Body of pancreas (tissue), 4 donors: ENCODE measurements around the gene SFXN5. TPM values are rescaled to one million over a fixed set of nuclear protein-coding genes. Genes with fewer than 3 reads are reported as not detected.

Experiments
- ATAC-seq: fragments of 150-250 bp; one replicate; pipeline ENCODE4 v1.9.1; 2016
- DNase-seq, 4 donors: peaks; one replicate each; pipeline ENCODE4 v3.0.0-alpha.2; 2019
- H3K27ac ChIP-seq, 4 donors: fragments of 200-600 bp; sonication (generic); 1 replicate in 3 of 4; 2 replicates in 1 of 4; pipeline versions ENCODE4 v1.5.1 to v1.6.1; 2016 to 2019; ENCODE audit warnings: mild to moderate bottlenecking in 1 of 4, mixed read lengths in 1 of 4, moderate library complexity in 1 of 4
- H3K27me3 ChIP-seq, 2 donors: fragments of 200-600 bp; sonication (generic); one replicate each; pipeline ENCODE4 v1.6.0; 2016; ENCODE audit warnings: mild to moderate bottlenecking in 1 of 2
- H3K36me3 ChIP-seq, 2 donors: fragments of 200-600 bp; sonication (generic); replicated peaks in 1 of 2; 2 replicates each; pipeline ENCODE4 v1.5.1; 2016; ENCODE audit warnings: low read depth in 2 of 2; ENCODE audit not compliant: insufficient read depth in 1 of 2
- H3K4me1 ChIP-seq: fragments of 200-600 bp; sonication (generic); one replicate; pipeline ENCODE4 v1.6.0; 2016
- H3K4me3 ChIP-seq, 2 donors: fragments of 200-600 bp; sonication (generic); 1 replicate in 1 of 2; 2 replicates in 1 of 2; pipeline ENCODE4 v1.5.1; 2016 to 2019
- H3K9me3 ChIP-seq, 3 donors: fragments of 200-600 bp; sonication (generic); 1 replicate in 2 of 3; 2 replicates in 1 of 3; pipeline ENCODE4 v1.5.1; 2016
- CTCF ChIP-seq, 7 experiments: fragments of 450-650 bp in 4 of 7; fragments of 200-600 bp in 3 of 7; sonication (generic) in 3 of 7; IDR thresholded peaks; one replicate each; pipeline ENCODE4 v1.5.1; 2016 to 2019; ENCODE audit warnings: antibody characterized with exemption in 7 of 7
- POLR2A ChIP-seq, 3 donors: fragments of 450-650 bp; IDR thresholded peaks; one replicate each; pipeline ENCODE4 v1.6.1; 2016; ENCODE audit warnings: antibody characterized with exemption in 3 of 3, mild to moderate bottlenecking in 2 of 3
- WGBS, 2 donors: methylation state at CpG; one replicate each; pipeline ENCODE4 v1.1.5; 2017; 5-methylcytosine and 5-hydroxymethylcytosine counted together
- intact Hi-C: fragments of 100-400 bp; cut with DNase I; formaldehyde crosslinking; loops from one replicate; pipeline ENCODE4 v1.15.1; 2023
- total RNA-seq, 2 donors: library from RNA; depleted of rRNA; stranded (reverse); fragments of >200 nt; gene quantifications; one replicate each; pipeline ENCODE4 v1.1.0, GENCODE V29; 2016

SFXN5 gene
- total RNA-seq, 2 donors from 2014 or later = 4.3 to 5.4 TPM

DNA sequence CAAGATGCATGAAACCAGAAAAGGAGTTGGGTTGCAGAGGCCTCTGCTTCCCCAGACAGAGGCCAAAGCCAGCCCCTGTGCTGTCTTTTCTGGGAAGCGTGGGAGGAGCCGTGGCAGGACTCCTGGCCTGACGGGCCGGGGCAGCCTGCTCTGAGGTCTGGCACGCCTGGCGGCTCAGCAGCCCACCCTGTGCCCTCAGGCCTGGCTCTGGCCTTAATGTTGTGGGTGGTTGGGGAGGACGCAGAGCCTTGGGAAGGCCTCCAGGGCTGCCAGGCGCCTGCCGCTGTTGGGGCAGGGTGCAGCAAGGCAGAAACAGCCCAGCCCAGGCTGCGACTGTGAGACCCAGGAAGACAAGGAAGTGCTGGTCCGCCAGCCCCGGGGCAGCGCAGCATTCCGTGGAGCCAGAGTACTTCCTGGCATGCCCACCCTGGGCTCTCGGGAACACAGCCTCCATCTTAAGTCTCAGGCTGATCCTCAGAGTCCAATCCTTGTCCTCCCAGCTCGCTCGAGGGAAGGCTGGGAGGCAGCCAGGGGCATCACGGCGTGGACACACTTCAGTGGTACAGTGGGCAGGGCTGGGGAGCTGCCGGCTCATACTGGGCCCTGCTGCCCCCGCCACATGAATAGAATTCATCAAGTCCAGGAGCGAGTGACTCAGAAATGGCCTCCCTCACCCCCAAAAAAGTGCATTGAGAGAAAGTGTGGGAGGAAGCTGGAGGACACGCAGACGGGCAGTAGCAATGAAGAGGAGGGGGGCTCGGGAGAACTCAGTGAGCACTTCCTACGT lies 81.5 kb downstream of the SFXN5 start:
- H3K4me1 ChIP-seq = peaks cover 16% of the 10 kb centered on the region
- peak; percentile 39 for ATAC-seq
- intact Hi-C loops = loop anchor here (5.0 kb wide), 2 partner anchors 172 to 187 kb away; no protein-coding TSS in a partner anchor
- 90% methylated on average over 13 to 23 of the region's 26 CpGs for WGBS, 2 donors
- DNase-seq = peak in 1 of 4 donors; percentile 9
- H3K27ac ChIP-seq = no peak overlapping the region
- H3K9me3 ChIP-seq = no peaks in the 10 kb centered on the region
- no peaks in the 10 kb centered on the region for H3K27me3 ChIP-seq
- no peaks in the 10 kb centered on the region for H3K36me3 ChIP-seq
- no peak overlapping the region for H3K4me3 ChIP-seq
- no peak for TF ChIP-seq POLR2A (IDR thresholded peaks at IDR 0.05)

GRCh38 chr2:72988726-72989273 lies 82.7 kb downstream of the SFXN5 start:
- intact Hi-C loops = no loop called here
- no peak for ATAC-seq

DNA sequence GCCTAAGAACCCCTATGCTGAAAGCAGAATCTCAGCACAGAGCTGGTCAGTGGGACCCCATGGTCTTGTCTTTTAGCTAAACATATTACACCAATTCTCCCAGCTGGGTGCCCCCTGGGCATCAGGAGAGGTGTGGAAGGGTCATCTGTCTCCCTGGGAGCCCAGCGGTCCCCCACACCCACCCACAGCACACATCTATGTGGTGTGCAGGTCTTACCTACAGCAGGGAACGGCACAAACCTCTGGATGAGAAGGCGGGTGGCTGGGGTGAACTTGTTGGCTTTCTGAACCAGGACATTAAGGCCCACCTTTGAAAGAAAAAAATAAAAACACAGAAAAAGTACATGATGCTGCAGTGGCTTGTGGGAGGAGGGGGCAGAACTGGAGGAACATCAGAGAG lies 83.5 kb downstream of the SFXN5 start:
- ATAC-seq = no peak
- DNase-seq = peak in 1 of 4 donors; percentile 9
- Histone ChIP-seq H3K27me3 (no peaks in the 10 kb centered on the region), H3K9me3 (no peaks in the 10 kb centered on the region), H3K4me3 (no peak overlapping the region), H3K36me3 (no peaks in the 10 kb centered on the region), H3K4me1 (peaks cover 31% of the 10 kb centered on the region), H3K27ac (no peak overlapping the region)
- WGBS, 2 donors = 89 to 94% methylated on average over 3 of the region's 3 CpGs
- no peak for TF ChIP-seq CTCF (IDR thresholded peaks at IDR 0.05)
- no peak for TF ChIP-seq POLR2A (IDR thresholded peaks at IDR 0.05)
- intact Hi-C loops = no loop called here

More at GRCh38 chr2:72988726-72989273, 82.7 kb downstream of the SFXN5 start:
- WGBS, 2 donors = 91 to 94% methylated on average over 8 to 9 of the region's 9 CpGs
- Histone ChIP-seq H3K36me3 (no peaks in the 10 kb centered on the region), H3K4me3 (no peak overlapping the region), H3K27ac (no peak overlapping the region), H3K27me3 (no peaks in the 10 kb centered on the region), H3K9me3 (no peaks in the 10 kb centered on the region), H3K4me1 (peaks cover 27% of the 10 kb centered on the region)
- DNase-seq = peak in 1 of 4 donors; percentile 5
- TF ChIP-seq POLR2A (IDR thresholded peaks at IDR 0.05) (no peak), CTCF (IDR thresholded peaks at IDR 0.05) (no peak)

GRCh38 chr2:72985891-72986683 lies 85.4 kb downstream of the SFXN5 start:
- ATAC-seq (peak; percentile 46), DNase-seq (peak; percentile 24 to 36 (median 31))
- TF ChIP-seq POLR2A (IDR thresholded peaks at IDR 0.05) (no peak), CTCF (IDR thresholded peaks at IDR 0.05) (no peak)
- no peaks in the 10 kb centered on the region for H3K27me3 ChIP-seq
- intact Hi-C loops = no loop called here
- no peaks in the 10 kb centered on the region for H3K36me3 ChIP-seq
- peaks cover 31% of the 10 kb centered on the region for H3K4me1 ChIP-seq
- no peak overlapping the region for H3K4me3 ChIP-seq
- H3K27ac ChIP-seq = no peak overlapping the region
- WGBS, 2 donors = 46 to 82% methylated on average over 3 to 12 of the region's 12 CpGs
- H3K9me3 ChIP-seq = no peaks in the 10 kb centered on the region

DNA sequence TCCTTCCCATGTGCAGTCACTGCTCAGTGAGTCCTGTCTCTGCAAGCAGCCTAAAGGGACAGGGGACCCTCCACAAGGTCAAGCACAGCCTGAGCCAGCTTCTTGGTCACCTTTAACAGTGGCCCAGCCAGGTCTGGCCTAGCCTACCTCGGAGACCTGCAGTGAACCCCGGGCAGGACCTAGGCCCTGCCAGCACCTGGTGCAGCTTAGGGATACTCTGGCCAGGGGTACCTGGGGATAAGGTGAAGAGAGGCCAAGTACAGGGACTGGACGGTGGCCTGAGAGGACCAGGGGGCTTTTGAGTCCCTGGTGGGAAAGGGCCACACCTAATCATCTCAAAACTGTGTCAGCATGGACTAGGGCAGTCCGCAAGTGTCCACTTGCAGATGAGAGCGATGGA lies 86.4 kb downstream of the SFXN5 start:
- Histone ChIP-seq H3K4me1 (peaks cover 31% of the 10 kb centered on the region), H3K4me3 (no peak overlapping the region), H3K36me3 (no peaks in the 10 kb centered on the region), H3K9me3 (no peaks in the 10 kb centered on the region), H3K27ac (no peak overlapping the region), H3K27me3 (no peaks in the 10 kb centered on the region)
- ATAC-seq (no peak), DNase-seq (no peak)
- TF ChIP-seq CTCF (IDR thresholded peaks at IDR 0.05) (no peak), POLR2A (IDR thresholded peaks at IDR 0.05) (no peak)
- 84 to 88% methylated on average over 5 of the region's 5 CpGs for WGBS, 2 donors
- intact Hi-C loops = no loop called here
